Limb (tissue), 2 donors: ENCODE data around the gene RARG.
A peak's percentile ranks its signal among the peaks of the same experiment; 100 is the strongest.

Source experiments
- DNase-seq, 2 donors: peaks; one replicate each; pipeline ENCODE4 v3.0.0-alpha.2; 2016; ENCODE audit errors: extremely low spot score in 2 of 2

RARG gene

DNA sequence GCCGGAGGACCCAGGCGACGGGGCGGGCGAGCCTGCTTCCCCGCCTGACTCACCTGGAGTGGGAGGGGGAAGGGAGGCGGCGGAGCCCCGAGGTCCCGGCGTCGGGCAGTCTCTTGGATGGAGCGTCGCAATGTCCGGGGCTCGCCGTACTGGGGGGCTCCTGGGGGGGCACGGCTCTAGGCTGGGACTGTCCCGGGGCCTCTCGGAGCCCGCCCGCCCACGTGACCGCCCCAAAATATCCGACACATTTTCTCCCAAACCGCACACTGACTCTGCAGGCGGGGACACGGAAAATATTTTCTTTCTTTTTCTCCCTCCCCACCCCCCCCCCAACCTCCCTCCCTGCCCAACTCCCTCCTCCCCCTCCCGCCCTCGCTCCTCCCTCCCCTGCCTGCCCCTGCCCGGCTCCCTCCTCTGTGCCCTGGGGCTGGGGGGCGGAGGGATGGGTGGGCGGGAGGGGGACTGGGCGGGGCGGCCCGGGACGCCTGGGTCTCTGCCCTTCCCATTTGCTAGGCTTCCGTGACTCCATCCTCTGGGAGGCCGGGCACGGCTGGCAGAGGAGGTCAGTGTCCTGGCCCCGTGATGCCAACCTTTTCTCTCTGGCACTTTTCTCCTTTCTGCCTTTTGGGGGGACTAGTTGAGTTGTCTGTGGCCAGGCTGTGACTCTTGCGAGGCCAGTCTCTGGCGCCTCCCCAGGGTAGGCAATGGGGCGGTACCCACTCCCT is at the start of gene RARG:
Gene RARG, minus strand, starts transcription at position 289 of the 725 bp plus-strand sequence. CDS start 4,664 bp downstream, outside the sequence.
- DNase-seq, result peak; percentile 63 to 79

DNA sequence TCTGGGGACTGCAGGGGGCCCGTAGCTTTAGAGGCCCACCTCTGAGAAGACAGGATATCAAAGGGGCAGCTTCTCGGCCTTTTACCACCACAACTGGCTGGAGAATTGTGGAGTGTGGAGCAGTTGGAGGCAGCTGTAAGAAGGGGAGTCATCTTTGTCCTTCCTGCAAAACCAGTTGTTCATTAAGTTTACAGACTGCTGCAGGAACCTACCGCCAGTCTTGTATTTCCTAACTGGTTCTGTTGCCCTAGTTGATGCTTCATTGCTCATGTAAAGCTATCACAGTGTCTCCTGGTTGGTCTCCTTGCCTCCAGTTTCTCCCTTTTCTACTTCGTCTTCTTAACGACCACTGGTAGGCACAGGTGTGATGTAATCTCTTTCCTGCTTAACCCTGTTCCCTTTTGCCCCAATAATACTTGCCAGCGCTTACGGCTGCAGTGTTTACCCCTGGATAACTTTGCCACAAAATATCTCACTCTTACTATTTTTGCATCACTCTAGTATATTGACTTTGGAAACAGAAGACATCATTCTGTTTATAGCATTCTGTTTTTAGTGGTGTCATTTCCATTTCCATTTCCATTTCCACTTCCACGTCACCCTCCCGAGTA is 48.0 kb upstream of the RARG start:
- DNase-seq, result no peak

DNA sequence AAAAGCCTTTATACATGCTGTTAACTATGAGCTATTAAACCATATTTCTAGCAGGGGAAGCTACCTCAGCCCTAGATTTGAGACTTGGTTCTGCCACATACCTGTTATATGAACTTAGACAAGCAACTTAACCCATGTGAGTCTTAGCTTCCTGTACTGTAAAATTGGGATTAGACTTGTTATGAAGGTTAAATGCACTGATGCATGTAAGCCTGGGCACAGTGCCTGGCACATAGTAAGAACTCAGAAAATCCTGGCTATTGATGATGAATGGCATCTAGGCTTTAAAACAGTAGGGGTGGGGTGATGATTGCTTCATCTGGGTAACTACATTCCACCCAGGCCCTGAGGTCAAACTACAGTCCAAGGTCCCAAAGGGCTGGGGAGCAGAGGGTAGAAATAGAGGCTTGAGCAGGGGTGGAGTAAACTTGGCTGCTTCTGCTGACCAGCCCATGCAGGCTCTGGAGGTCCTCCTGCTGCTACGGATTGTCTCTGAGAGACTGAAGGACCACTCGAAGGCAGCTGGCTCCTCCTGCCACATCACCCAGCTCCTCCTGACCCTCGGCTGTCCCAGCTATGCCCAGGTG is 47.4 kb upstream of the RARG start:
- DNase-seq, result no peak

DNA sequence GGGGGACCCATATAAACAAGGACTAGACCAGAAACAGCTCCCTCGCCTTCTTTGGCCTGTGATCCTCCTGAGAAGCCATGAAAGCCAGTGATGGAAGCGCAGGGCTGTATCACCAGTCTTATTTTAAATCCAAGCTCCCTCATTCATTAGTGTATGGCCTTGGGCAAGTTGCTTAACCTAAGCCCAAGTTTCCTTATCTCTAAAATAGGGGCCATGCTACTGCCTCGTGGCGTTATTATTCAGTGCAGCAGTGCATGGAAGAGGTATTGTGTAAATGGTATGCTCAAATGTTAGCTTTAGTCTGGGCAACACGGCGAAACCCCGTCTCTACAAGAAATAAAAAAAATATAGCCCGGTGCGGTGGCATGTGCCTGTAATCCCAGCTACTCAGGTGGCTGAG is 46.0 kb upstream of the RARG start:
- no peak for DNase-seq

DNA sequence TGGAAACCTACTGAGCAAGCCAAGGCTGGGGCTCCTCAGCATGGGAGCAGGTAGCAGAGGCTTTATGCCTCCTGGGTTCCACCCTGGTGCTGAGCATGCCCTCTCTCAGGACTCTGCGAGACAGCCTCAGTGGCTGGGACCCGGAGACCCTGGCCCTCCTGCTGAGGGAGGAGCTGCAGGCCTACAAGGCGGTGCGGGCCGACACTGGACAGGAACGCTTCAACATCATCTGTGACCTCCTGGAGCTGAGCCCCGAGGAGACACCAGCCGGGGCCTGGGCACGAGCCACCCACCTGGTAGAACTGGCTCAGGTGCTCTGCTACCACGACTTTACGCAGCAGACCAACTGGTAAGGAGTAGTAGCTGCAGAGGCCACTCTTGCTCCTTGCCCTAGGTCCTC is 44.5 kb upstream of the RARG start:
- no peak for DNase-seq

DNA sequence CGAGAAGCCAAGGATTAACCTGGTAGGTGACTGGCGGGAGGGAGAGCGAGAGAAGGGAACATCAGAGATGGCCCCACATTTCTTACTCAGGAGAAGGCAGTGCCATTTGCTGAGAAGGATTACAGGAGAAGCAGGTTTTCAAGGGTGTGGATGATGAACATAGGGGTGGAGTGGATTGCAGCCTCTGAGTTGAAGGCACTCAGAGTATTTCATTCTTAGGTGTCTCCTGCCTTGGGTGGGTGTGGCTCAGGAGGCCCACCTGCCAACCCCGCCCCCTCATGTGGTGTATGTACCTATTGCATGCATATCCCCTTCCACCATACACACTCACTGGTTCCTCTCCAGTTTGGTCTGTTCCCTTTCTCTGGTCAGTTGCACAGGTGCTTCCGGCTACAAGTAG is 42.4 kb upstream of the RARG start:
- DNase-seq, result no peak

DNA sequence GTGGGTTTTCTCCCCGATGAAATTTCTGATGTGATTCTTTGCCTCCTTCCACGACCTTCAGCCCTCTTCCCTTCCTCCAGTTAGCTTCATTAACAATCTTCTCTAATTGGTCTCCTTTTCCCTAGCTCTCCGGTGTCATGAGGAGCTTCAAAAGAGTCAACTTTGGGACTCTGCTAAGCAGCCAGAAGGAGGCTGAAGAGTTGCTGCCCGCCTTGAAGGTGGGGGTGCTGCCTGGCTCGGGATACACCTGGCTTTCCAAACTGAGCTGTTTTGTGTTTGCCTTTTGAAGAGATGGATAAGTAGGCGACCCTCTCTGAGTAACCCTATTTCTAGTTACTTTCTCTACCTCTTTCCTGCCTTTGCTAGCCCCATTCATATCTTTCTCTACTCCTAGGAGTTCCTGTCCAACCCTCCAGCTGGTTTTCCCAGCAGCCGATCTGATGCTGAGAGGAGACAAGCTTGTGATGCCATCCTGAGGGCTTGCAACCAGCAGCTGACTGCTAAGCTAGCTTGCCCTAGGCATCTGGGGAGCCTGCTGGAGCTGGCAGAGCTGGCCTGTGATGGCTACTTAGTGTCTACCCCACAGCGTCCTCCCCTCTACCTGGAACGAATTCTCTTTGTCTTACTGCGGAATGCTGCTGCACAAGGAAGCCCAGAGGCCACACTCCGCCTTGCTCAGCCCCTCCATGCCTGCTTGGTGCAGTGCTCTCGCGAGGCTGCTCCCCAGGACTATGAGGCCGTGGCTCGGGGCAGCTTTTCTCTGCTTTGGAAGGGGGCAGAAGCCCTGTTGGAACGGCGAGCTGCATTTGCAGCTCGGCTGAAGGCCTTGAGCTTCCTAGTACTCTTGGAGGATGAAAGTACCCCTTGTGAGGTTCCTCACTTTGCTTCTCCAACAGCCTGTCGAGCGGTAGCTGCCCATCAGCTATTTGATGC is 36.9 kb upstream of the RARG start:
- DNase-seq, result no peak

DNA sequence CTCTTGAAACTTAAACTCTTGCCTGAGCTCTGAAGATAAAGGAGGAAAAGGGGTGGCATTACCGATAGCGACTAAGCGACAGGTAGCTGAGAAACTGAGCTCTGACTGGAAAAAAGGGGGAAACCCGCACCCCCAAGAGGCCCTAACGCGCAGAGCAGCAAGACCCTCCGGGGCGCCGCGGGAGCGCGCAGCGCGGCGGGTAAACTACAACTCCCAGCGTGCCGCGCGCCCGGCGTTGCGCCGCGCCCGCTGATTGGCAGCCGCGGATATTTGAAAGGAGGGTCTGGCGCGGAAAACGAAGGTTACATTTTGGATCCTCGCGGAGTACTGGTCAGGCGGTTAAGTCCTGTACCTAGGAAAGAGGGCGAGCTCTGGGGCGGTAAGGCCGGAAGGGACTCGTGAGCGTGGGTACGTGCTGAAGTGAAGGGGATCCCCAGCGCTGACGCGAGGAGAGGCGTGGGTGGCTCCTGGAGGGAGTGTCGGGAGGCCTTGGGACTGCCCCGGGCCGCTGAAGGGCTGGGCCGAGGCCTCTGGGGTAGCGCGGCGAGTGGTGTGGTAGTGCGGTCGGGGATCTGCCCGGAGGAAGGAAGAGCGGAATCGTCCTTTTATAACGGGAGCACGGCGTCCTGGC is 36.1 kb upstream of the RARG start, which contains the start of gene ESPL1:
Gene ESPL1, plus strand, starts transcription at position 301 of the 631 bp plus-strand sequence. CDS start 468 bp downstream, outside the sequence.
- DNase-seq, result peak; percentile 82 to 87

DNA sequence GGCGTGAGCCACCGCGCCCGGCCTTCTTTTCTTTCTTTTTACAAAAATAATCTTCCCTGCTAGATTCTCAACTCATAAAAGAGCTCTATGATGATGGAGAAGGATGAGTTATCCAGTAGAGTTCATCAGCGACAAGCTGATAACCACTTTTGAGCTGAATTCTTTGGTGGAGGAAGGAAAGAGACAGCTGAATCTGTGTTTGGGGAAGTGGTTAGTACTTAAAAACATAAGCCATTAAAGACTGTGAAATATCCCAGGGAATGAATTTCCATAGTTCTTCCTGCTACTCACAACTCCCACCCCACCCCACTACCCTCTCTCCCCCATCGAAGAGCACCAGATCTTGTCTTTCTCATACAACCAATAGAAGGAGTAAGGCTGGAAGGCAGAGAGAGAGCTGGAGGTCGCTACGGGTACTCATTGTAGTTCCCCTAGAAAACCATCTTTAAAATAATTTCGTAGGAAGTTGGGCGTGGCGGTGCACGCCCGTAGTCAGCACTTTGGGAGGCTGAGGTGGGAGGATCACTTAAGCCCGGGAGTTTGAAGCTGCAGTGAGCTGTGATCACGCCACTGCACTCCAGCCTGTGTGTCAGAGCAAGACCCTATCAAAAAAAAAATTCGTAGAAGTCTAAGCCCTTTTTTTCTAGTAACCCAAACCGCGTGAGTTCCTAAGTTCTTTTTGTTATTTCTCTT is 35.4 kb upstream of the RARG start:
- no peak for DNase-seq

DNA sequence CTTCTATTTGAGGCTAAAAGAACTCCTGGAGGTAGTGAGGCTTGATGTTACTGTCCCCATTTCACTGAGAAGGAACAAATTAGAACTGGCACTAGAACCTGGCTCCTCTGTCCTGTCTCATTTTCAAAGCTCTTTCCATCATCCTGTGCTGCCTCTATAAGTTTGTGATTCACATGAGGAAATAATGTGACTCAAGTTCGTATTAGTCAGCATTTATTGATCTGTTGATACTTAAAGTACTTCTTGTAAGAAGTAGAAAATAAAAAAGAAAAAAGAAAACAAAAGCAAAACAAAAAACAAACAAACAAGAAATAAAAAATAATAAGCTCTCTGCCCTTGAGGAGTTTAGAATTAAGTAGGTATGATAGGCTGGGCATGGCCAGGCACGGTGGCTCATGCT is 33.8 kb upstream of the RARG start:
- DNase-seq, result no peak

DNA sequence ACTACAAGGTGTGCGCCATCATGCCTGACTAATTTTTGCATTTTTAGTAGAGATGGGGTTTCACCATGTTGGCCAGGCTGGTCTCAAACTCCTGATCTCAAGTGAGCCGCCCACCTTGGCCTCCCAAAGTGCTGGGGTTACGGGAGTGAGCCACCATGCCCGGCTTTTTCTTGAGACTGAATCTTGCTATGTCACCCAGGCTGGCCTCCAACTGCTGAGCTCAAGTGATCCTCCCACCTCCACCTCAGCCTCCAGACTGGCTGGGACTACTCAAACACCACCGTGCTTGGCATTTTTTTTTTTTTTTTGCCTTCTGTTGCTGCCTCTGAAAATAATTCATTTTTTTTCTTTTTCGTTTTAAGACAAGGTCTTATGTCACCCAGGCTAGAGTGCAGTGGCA is 27.9 kb upstream of the RARG start:
- DNase-seq, result no peak

DNA sequence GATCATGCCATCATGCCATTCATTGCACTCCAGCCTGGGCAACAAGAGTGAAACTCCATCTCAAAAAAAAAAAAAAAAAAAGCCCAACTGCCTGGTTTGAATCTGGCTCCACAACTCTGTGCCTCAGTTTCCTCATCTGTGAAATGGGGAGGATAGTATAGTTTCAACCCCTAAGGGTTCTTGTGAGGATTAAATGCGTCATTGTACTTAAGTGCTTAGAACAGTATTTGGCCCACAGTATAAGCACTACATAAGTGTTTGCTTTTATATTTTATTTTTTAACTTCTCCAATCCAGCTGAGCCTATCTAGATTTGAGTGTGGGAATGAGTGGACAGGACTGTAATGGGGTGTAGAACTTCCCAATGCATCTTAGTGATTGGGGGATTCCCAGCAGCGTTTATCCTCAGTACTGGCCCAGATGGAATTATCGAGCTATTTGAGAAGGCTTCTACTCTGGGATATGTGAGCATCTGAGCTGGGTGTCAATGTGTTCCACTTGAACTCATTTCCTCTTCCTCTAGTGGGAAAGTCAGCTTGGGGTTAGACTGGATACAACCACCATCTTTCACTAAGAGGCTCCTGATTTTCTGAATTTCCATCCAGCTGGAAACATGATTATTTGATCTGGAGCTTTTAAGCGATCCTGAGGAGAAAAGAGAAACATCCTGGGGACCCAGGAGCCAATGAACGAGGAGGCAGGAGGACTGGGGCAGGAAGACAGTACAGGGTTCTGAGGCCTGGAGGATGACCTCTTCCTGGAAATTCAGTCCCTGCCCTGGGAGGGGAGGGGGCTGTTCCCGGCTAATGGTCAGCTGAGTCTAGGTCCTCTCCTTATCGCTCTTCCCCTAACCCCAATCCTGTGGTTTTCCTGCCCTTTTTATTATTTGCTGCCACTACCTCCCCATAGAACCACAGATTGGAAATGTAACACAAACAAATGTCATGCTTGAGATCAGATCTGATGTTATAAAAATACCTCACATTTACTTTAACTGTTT is 26.8 kb upstream of the RARG start:
- DNase-seq, result no peak

DNA sequence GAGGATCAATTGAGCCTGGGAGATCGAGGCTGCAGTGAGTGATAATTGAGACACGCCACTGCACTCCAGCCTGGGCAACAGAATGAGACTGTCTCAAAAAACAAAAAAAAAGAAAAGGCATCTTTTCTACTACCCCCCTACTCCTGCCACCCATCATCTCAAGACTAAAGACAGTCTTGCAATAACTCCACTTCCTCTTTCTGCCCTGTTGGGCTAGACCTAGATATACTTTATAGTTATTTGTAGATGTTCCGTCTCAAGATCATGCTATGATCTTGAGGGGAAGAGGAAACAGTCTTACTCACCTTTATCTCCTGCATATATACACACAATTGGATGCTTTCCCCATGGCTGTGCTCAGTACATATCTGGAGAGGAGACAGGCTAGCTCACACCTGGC is 24.0 kb upstream of the RARG start:
- DNase-seq, result no peak

DNA sequence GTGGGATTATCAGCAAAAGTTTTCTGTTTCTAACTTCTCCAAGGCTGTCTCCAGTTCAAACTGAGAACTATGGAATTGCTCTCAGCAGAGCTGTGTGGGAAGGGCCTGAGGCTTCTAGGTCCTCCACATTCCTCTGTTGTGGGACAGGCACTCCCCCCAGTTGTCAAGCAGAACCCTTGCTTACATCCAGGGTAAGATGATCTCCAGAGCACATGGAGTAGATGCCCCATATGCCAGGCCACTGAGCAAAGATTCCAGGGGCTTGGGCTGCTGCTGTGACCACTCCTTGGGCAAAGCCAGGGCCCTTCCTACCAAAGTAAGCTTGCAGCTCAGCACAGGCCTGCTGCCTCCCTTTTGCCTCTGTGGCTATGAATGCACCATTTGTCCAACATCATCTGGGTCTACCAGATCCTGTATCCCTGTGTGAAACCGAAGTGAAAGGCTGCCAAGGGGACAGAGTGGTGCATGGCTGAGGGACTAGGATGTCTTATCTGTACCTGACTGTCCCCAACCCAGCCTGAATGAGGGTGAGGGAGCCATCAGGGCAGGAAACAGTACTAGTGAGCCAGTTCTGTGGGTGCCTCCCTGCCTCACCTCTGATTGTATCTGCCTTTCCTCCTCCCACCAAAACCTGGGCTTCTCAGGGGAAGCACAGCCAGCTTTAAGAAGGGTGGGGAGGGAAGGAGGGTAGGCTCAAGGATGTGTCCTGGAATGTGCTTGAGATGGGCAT is 23.0 kb upstream of the RARG start:
- no peak for DNase-seq

DNA sequence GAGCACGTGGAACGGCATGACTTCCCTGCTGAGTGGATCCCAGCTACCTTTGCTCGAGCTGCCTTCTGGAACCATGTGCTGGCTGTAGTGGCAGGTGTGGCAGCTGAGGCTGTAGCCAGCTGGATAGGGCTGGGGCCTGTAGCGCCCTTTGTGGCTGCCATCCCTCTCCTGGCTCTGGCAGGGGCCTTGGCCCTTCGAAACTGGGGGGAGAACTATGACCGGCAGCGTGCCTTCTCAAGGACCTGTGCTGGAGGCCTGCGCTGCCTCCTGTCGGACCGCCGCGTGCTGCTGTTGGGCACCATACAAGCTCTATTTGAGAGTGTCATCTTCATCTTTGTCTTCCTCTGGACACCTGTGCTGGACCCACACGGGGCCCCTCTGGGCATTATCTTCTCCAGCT is 21.3 kb upstream of the RARG start:
- DNase-seq, result no peak

DNA sequence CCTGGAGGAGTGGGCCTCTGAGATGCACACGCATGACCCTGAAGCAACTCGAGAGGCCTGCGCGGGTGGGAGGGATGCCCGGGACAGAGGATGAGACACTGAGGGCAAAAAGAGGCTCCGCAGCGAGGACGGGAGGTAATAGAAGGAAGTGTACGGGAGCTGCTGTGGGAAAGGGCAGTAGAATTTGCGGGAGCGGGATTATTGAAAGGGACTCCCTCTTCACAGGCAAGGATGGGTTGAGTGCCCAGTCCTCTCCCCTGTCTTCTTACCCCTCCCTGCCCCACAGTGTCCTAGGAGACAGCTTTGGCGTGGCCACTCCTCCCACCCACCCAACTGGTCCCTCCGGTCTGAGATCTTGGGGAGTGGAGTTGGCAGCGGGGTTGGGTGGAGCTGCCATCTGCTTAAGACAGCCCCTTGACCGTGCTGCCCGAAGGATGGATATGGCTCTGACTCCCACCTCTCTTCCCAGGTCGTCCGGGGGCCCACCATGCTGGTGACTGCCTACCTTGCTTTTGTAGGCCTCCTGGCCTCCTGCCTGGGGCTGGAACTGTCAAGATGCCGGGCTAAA is 20.4 kb upstream of the RARG start:
- no peak for DNase-seq

DNA sequence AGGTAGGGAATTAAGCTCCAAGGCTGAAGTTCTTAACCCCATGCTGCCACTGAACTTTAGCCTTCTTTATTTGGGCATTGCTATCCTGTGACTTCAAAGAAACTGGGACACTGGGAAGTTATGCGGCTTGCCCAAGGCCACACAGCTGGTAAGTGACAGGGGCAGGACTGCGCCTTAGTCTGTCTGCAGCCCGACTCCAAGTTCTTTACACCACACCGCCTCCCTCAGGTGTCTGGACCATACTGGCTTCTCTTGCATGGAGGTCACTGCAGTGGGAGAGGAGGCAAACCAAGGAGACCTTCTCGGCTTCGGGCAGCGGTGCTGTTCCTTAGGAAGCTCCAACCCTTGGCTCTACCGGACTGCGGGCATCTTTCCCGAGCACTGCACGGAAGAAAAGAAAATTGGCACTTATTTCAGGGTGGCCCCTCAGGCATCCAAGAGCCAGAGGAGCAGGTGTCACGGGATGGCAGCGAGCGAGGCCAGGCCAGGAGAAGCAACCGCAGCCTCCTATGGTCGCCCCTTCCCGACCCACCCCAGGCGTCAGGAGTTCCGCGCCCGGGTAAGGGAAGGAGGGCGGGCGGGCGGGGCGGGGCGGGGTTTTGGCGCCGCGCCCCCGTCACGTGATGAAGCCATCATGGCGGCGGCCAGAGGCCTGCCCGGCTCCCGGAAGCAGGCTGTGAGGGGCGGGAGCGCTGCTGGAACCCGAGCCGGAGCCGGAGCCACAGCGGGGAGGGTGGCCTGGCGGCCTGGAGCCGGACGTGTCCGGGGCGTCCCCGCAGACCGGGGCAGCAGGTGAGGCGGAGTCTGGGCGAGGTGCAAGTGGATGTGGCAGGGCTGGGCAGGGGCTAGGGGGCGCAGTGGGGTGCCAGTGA is 19.7 kb upstream of the RARG start:
- DNase-seq, result peak; percentile 86 to 95
